Tibial nerve (tissue), 4 donors: Measurements from ENCODE around the gene FMNL2. TPM values are rescaled to one million over a fixed set of nuclear protein-coding genes. Genes with fewer than 3 reads are reported as not detected.

Source experiments
- DNase-seq, 2 donors: peaks; one replicate each; pipeline ENCODE4 v3.0.0-alpha.2; 2019; ENCODE audit warnings: low spot score in 2 of 2
- H3K27ac ChIP-seq, 4 donors: fragments of 200-600 bp; sonication (generic) in 3 of 4; one replicate each; pipeline ENCODE4 v1.5.1; 2017 to 2019; ENCODE audit warnings: mild to moderate bottlenecking in 1 of 4
- H3K27me3 ChIP-seq, 2 donors: fragments of 200-600 bp; sonication (generic) in 1 of 2; one replicate each; pipeline versions ENCODE4 v1.5.1 to v1.6.0; 2017 to 2019
- H3K36me3 ChIP-seq, 3 donors: fragments of 200-600 bp; sonication (generic); one replicate each; pipeline ENCODE4 v1.5.1; 2018 to 2019
- H3K4me1 ChIP-seq, 4 donors: fragments of 200-600 bp; sonication (generic) in 3 of 4; one replicate each; pipeline ENCODE4 v1.5.1; 2017 to 2019
- H3K4me3 ChIP-seq, 4 donors: fragments of 200-600 bp; sonication (generic) in 3 of 4; one replicate each; pipeline ENCODE4 v1.5.1; 2017 to 2019; ENCODE audit warnings: mild to moderate bottlenecking in 1 of 4, moderate library complexity in 1 of 4
- H3K9me3 ChIP-seq, 4 donors: fragments of 200-600 bp; sonication (generic) in 3 of 4; one replicate each; pipeline ENCODE4 v1.5.1; 2017 to 2019
- EP300 ChIP-seq, 2 donors: sonication (generic); formaldehyde crosslinking; IDR thresholded peaks; one replicate each; pipeline ENCODE4 v1.6.1; 2017; ENCODE audit warnings: antibody characterized with exemption in 2 of 2, mild to moderate bottlenecking in 1 of 2
- POLR2A ChIP-seq, 2 donors: fragments of 450-650 bp; IDR thresholded peaks; one replicate each; pipeline ENCODE4 v1.6.1; 2017; ENCODE audit warnings: antibody characterized with exemption in 2 of 2, mild to moderate bottlenecking in 2 of 2, moderate library complexity in 2 of 2
- WGBS, 2 donors: methylation state at CpG; one replicate each; pipeline ENCODE4 v1.1.5; 2018; 5-methylcytosine and 5-hydroxymethylcytosine counted together
- total RNA-seq, 4 donors: library from RNA; depleted of rRNA; stranded (reverse); fragments of >200 nt; gene quantifications; one replicate each; pipeline ENCODE4 v1.1.0, GENCODE V29; 2016
- TF ChIP-seq, protein P1 (sequence below), 5 experiments: fragments of 200-600 bp in 3 of 5; fragments of 450-650 bp in 2 of 5; sonication (generic) in 3 of 5; IDR thresholded peaks; one replicate each; pipeline ENCODE4 v1.5.1; 2016 to 2019; ENCODE audit warnings: antibody characterized with exemption in 5 of 5, mild to moderate bottlenecking in 3 of 5, moderate library complexity in 2 of 5

FMNL2 gene
- total RNA-seq, 4 donors from 2014 or later: 94.5 to 131 (median 98.1) TPM

DNA sequence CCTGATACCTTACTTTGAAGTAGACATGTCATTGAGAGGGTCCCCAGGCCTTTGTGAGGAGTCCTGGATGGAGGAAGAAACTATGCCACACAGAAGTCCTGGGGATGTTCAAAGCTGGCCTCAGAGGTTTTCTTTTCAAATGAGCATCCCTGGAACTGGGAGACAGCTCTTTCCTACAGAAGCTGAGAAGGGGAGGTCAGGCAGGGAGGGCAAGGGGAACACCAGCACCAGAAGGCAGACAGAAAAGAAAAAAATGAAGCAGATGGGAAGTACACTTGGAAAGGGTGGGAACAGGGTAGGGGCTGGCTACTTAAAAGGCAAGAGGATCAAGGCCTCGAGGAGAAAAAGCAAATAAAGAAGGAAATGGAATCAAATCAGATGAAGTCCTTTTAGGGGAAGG, 120.0 kb downstream of the FMNL2 start:
- Histone ChIP-seq H3K27ac (peak overlapping the region in 3 of 4 donors; percentile 45 to 91 (median 86)), H3K36me3 (no peaks in the 10 kb centered on the region), H3K4me3 (no peak overlapping the region), H3K4me1 (peaks cover 0 to 81% (median 30%) of the 10 kb centered on the region in 4 donors), H3K27me3 (no peaks in the 10 kb centered on the region), H3K9me3 (no peaks in the 10 kb centered on the region)
- DNase-seq: no peak
- no peak for TF ChIP-seq EP300 (IDR thresholded peaks at IDR 0.05)
- no peak for TF ChIP-seq POLR2A (IDR thresholded peaks at IDR 0.05)
- TF ChIP-seq, protein P1, sequence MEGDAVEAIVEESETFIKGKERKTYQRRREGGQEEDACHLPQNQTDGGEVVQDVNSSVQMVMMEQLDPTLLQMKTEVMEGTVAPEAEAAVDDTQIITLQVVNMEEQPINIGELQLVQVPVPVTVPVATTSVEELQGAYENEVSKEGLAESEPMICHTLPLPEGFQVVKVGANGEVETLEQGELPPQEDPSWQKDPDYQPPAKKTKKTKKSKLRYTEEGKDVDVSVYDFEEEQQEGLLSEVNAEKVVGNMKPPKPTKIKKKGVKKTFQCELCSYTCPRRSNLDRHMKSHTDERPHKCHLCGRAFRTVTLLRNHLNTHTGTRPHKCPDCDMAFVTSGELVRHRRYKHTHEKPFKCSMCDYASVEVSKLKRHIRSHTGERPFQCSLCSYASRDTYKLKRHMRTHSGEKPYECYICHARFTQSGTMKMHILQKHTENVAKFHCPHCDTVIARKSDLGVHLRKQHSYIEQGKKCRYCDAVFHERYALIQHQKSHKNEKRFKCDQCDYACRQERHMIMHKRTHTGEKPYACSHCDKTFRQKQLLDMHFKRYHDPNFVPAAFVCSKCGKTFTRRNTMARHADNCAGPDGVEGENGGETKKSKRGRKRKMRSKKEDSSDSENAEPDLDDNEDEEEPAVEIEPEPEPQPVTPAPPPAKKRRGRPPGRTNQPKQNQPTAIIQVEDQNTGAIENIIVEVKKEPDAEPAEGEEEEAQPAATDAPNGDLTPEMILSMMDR (IDR thresholded peaks at IDR 0.05): no peak
- WGBS, 2 donors: 17 to 22% methylated on average over 1 of the region's 1 CpG

DNA sequence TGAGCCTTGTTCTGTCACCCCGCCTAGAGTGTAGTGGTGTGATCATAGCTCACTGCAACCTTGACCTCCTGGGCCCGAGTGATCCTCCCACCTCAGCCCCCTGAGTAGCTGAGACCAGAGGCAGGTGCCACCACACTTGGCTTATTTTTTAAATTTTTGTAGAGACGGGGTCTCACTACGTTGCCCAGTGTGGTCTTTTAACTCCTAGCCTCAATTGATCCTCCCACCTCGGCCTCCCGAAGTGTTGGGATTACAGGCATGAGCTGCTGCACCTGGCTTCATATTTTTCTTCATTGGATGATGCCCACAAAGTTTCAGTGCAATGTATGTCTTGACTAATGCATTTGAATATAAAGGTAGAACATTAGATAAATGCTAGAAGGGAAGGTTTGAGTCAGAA, 120.8 kb downstream of the FMNL2 start:
- Histone ChIP-seq H3K9me3 (no peaks in the 10 kb centered on the region), H3K4me1 (peaks cover 0 to 81% (median 34%) of the 10 kb centered on the region in 4 donors), H3K4me3 (no peak overlapping the region), H3K27ac (peak overlapping the region in 2 of 4 donors; percentile 86 to 91), H3K27me3 (no peaks in the 10 kb centered on the region), H3K36me3 (no peaks in the 10 kb centered on the region)
- TF ChIP-seq, protein P1 (IDR thresholded peaks at IDR 0.05): no peak
- TF ChIP-seq EP300 (IDR thresholded peaks at IDR 0.05) (no peak), POLR2A (IDR thresholded peaks at IDR 0.05) (no peak)
- DNase-seq: no peak
- WGBS, 2 donors: 94 to 98% methylated on average over 6 of the region's 6 CpGs

DNA sequence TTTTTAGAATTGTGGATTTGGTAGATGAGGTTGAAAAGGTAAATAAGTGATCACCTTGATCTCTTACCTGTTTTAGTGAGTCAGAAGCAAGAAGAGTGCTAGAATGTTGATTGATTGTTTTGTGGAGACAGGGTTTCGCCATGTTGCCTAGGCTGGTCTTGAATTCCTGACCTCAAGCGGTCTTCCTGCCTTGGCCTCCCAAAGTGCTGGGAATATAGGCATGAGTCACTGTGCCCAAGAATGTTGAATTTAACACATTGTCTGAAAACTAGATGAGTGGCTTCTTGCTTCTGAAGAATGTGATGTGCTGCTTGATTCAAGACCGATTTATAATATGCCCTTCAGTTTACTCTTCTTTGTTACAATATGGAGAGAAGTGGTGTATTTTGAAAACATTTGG, 121.3 kb downstream of the FMNL2 start:
- no peaks in the 10 kb centered on the region for H3K9me3 ChIP-seq
- H3K27me3 ChIP-seq: no peaks in the 10 kb centered on the region
- H3K27ac ChIP-seq: peak overlapping the region in 3 of 4 donors; percentile 2 to 91 (median 86)
- peaks cover 0 to 80% (median 35%) of the 10 kb centered on the region in 4 donors for H3K4me1 ChIP-seq
- no peaks in the 10 kb centered on the region for H3K36me3 ChIP-seq
- H3K4me3 ChIP-seq: no peak overlapping the region
- 58 to 59% methylated on average over 3 of the region's 3 CpGs for WGBS, 2 donors
- no peak for DNase-seq
- TF ChIP-seq EP300 (IDR thresholded peaks at IDR 0.05) (no peak), POLR2A (IDR thresholded peaks at IDR 0.05) (no peak)
- TF ChIP-seq, protein P1 (IDR thresholded peaks at IDR 0.05): no peak

DNA sequence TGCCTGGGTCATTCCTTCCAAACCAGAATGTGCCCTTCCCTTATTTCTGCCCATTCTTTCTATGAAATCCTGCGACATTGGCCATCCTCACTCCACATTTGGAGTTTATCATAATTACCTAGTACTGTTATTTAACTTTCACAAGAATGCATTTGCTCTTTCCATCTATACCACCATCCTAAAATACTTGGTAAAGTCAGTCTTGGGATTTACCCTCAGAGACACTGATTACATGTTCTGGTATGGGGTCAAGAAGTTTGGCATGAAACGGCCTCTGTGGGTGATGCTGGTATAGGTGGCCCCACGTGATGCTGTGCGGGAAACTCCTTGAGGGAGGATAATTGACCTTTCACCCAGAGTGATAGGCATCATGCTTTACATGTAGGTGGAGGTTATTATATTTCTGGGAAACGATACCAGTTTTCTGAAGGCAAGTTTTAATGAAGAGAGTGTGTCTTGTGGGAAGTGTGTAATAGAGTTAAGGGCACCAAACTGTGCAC, 123.5 kb downstream of the FMNL2 start:
- TF ChIP-seq, protein P1 (IDR thresholded peaks at IDR 0.05): no peak
- TF ChIP-seq POLR2A (IDR thresholded peaks at IDR 0.05) (no peak), EP300 (IDR thresholded peaks at IDR 0.05) (no peak)
- Histone ChIP-seq H3K4me3 (no peak overlapping the region), H3K36me3 (no peaks in the 10 kb centered on the region), H3K9me3 (no peaks in the 10 kb centered on the region), H3K4me1 (peaks cover 0 to 83% (median 42%) of the 10 kb centered on the region in 4 donors), H3K27me3 (no peaks in the 10 kb centered on the region), H3K27ac (peak overlapping the region in 2 of 4 donors; percentile 86 to 91)
- no peak for DNase-seq
- 77 to 88% methylated on average over 5 of the region's 5 CpGs for WGBS, 2 donors

DNA sequence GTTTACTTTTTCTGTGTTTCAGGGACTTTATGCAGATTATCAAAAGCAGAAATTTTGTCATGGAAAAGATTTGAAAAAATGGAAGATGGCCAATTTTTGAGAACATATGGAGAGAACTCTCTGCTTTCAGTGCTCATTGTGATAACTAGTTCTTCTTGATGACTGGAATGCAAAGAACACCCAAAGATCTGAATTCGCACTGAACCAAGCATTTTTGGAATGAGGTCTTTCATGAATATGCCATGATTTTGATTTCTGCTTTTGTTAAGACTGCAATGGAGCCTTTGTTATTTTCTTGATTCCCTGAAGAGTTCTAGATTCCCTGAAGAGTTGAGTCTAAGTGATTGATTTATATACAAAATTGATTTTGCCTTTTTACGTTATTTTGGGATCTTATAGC, 124.1 kb downstream of the FMNL2 start:
- H3K27ac ChIP-seq: peak overlapping the region in 2 of 4 donors; percentile 86 to 91
- H3K36me3 ChIP-seq: no peaks in the 10 kb centered on the region
- no peak overlapping the region for H3K4me3 ChIP-seq
- H3K9me3 ChIP-seq: no peaks in the 10 kb centered on the region
- TF ChIP-seq POLR2A (IDR thresholded peaks at IDR 0.05) (no peak), EP300 (IDR thresholded peaks at IDR 0.05) (no peak)
- TF ChIP-seq, protein P1 (IDR thresholded peaks at IDR 0.05): no peak
- peaks cover 0 to 84% (median 43%) of the 10 kb centered on the region in 4 donors for H3K4me1 ChIP-seq
- no peaks in the 10 kb centered on the region for H3K27me3 ChIP-seq
- DNase-seq: no peak
- WGBS, 2 donors: 46 to 55% methylated on average over 2 of the region's 2 CpGs
